K562 (cell line): ENCODE measurements around the gene RUNX1. TPM values are rescaled to one million over a fixed set of nuclear protein-coding genes. Genes with fewer than 3 reads are reported as not detected.

Source experiments
- ZFP30 ChIP-seq: fragments of 250-450 bp; sonication (Bioruptor Pico); IDR thresholded peaks from 2 replicates; pipeline ENCODE4 v1.8.0; 2022; ENCODE audit warnings: moderate library complexity, mild to moderate bottlenecking, inconsistent platforms, borderline replicate concordance
- polyA plus RNA-seq, 8 experiments: library from polyadenylated mRNA; depleted of rRNA in 4 of 8; stranded (reverse) in 5 of 8; unstranded in 3 of 8; fragments of >200 nt; fragmentation: Nextera tagmentation in 2 of 8; fragmentation: Illumina TruSeq in 1 of 8; extraction: Ambion mirVana in 2 of 8; extraction: Trizol in 1 of 8; gene quantifications; 2 replicates each; pipeline versions ENCODE4 v1.2.1 to v1.2.3, GENCODE V29; 2011 to 2014; ENCODE audit warnings: inconsistent platforms in 1 of 8, missing spikeins in 1 of 8
- total RNA-seq, 7 experiments: library from RNA; depleted of rRNA in 6 of 7; stranded (reverse); fragments of >200 nt in 6 of 7; fragmentation: Illumina TruSeq in 2 of 7; extraction: Trizol in 2 of 7; gene quantifications; 2 replicates each; pipeline versions ENCODE4 v1.2.1 to v1.2.3, GENCODE V29; 2011 to 2021; ENCODE audit warnings: low replicate concordance in 1 of 7
- TF ChIP-seq, protein P1 (sequence below): fragments of 200-600 bp; sonication (generic); IDR thresholded peaks from one replicate; pipeline ENCODE4 v1.6.1; 2012; ENCODE audit warnings: mild to moderate bottlenecking, low read depth, low read length, inconsistent platforms

Gene RUNX1
- total and polyA plus RNA-seq, 9 of the 15 experiments (the other 6 are each of a cell fraction or from before 2014, with no cell fraction given) = 2.2 to 68.6 (median 17.8) TPM

DNA sequence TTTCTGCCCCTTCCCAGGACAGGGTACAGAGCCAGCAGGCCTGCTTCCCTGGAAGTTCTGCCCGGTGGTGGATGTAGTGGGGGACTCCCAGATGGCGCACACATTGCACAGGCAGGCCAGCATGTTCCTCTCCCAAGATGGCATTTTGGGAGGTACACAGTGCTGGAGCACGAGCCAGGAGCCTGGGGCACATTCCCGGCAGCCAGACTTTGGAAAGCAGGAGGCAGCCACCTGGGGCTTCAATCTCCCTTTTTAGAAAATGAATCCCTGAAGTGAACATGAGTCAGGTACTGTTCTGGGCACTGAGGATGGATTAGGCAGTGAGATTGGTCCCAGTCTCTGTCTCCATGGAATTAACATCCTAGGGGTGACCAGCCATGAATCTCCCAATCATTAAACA lies 56.9 kb downstream of the RUNX1 start (continued):
- TF ChIP-seq, protein P1, sequence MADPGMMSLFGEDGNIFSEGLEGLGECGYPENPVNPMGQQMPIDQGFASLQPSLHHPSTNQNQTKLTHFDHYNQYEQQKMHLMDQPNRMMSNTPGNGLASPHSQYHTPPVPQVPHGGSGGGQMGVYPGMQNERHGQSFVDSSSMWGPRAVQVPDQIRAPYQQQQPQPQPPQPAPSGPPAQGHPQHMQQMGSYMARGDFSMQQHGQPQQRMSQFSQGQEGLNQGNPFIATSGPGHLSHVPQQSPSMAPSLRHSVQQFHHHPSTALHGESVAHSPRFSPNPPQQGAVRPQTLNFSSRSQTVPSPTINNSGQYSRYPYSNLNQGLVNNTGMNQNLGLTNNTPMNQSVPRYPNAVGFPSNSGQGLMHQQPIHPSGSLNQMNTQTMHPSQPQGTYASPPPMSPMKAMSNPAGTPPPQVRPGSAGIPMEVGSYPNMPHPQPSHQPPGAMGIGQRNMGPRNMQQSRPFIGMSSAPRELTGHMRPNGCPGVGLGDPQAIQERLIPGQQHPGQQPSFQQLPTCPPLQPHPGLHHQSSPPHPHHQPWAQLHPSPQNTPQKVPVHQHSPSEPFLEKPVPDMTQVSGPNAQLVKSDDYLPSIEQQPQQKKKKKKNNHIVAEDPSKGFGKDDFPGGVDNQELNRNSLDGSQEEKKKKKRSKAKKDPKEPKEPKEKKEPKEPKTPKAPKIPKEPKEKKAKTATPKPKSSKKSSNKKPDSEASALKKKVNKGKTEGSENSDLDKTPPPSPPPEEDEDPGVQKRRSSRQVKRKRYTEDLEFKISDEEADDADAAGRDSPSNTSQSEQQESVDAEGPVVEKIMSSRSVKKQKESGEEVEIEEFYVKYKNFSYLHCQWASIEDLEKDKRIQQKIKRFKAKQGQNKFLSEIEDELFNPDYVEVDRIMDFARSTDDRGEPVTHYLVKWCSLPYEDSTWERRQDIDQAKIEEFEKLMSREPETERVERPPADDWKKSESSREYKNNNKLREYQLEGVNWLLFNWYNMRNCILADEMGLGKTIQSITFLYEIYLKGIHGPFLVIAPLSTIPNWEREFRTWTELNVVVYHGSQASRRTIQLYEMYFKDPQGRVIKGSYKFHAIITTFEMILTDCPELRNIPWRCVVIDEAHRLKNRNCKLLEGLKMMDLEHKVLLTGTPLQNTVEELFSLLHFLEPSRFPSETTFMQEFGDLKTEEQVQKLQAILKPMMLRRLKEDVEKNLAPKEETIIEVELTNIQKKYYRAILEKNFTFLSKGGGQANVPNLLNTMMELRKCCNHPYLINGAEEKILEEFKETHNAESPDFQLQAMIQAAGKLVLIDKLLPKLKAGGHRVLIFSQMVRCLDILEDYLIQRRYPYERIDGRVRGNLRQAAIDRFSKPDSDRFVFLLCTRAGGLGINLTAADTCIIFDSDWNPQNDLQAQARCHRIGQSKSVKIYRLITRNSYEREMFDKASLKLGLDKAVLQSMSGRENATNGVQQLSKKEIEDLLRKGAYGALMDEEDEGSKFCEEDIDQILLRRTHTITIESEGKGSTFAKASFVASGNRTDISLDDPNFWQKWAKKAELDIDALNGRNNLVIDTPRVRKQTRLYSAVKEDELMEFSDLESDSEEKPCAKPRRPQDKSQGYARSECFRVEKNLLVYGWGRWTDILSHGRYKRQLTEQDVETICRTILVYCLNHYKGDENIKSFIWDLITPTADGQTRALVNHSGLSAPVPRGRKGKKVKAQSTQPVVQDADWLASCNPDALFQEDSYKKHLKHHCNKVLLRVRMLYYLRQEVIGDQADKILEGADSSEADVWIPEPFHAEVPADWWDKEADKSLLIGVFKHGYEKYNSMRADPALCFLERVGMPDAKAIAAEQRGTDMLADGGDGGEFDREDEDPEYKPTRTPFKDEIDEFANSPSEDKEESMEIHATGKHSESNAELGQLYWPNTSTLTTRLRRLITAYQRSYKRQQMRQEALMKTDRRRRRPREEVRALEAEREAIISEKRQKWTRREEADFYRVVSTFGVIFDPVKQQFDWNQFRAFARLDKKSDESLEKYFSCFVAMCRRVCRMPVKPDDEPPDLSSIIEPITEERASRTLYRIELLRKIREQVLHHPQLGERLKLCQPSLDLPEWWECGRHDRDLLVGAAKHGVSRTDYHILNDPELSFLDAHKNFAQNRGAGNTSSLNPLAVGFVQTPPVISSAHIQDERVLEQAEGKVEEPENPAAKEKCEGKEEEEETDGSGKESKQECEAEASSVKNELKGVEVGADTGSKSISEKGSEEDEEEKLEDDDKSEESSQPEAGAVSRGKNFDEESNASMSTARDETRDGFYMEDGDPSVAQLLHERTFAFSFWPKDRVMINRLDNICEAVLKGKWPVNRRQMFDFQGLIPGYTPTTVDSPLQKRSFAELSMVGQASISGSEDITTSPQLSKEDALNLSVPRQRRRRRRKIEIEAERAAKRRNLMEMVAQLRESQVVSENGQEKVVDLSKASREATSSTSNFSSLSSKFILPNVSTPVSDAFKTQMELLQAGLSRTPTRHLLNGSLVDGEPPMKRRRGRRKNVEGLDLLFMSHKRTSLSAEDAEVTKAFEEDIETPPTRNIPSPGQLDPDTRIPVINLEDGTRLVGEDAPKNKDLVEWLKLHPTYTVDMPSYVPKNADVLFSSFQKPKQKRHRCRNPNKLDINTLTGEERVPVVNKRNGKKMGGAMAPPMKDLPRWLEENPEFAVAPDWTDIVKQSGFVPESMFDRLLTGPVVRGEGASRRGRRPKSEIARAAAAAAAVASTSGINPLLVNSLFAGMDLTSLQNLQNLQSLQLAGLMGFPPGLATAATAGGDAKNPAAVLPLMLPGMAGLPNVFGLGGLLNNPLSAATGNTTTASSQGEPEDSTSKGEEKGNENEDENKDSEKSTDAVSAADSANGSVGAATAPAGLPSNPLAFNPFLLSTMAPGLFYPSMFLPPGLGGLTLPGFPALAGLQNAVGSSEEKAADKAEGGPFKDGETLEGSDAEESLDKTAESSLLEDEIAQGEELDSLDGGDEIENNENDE = no peak
- no peak for TF ChIP-seq ZFP30 (CRISPR knock-in tag)
